Renal pelvis (tissue), 3 donors: ENCODE results near the gene ASF1A. TPM values are rescaled to one million over a fixed set of nuclear protein-coding genes. Genes with fewer than 3 reads are reported as not detected.

Source experiments
- polyA plus RNA-seq, 3 donors: library from polyadenylated mRNA; unstranded; fragments of 120-200 nt; gene quantifications; one replicate each; pipeline ENCODE4 v1.2.1, GENCODE V29; 2013; ENCODE audit not compliant: insufficient read length in 3 of 3

ASF1A gene
- polyA plus RNA-seq, 3 donors, result 33.4 to 36.1 (median 33.6) TPM

Other genes with a start within 250 kb of the ASF1A start
- 1 to 10 TPM; 6.3 to 6.4 (median 6.4) TPM for gene CEP85L, start 242.6 kb upstream of the ASF1A start, polyA plus RNA-seq
- 10 to 100 TPM; 19.3 to 27.6 (median 26.0) TPM for gene MCM9, start 41.0 kb downstream of the ASF1A start, polyA plus RNA-seq
- gene FAM184A, start 184.5 kb downstream of the ASF1A start, polyA plus RNA-seq, result 10 to 100 TPM in 2 of 3 donors, 1 to 10 TPM in 1; 6.9 to 12.1 (median 11.0) TPM